Measurements from ENCODE around the gene ELAVL1.

Gene ELAVL1

GRCh38 chr19:8022275-8022674 is 16.8 kb upstream of the ELAVL1 start:
- no peaks in the 10 kb centered on the region for H3K9me3 ChIP-seq
- no peak for TF ChIP-seq Cebpa-rat (IDR thresholded peaks at IDR 0.05)
- no peaks in the 10 kb centered on the region for H3K27me3 ChIP-seq
- H3K4me1 ChIP-seq, result peaks cover 28% of the 10 kb centered on the region
- no peak overlapping the region for H3K27ac ChIP-seq
- no peak overlapping the region for H3K4me2 ChIP-seq
- no peaks in the 10 kb centered on the region for H4K20me1 ChIP-seq
- H3K4me3 ChIP-seq, result no peak overlapping the region
- no peaks in the 10 kb centered on the region for H3K36me3 ChIP-seq
- no peak overlapping the region for H3K9ac ChIP-seq

- no peaks in the 10 kb centered on the region for H3K36me3 ChIP-seq
Observed at GRCh38 chr19:8021374-8021773, 15.9 kb upstream of the ELAVL1 start.

GRCh38 chr19:8020681-8021080 is 15.2 kb upstream of the ELAVL1 start:
- peak overlapping the region; percentile 44 for H3K27ac ChIP-seq
- no peaks in the 10 kb centered on the region for H3K9me3 ChIP-seq
- H4K20me1 ChIP-seq, result no peaks in the 10 kb centered on the region
- no peak for TF ChIP-seq Cebpa-rat (IDR thresholded peaks at IDR 0.05)
- peak overlapping the region; percentile 53 for H3K4me2 ChIP-seq
- H3K4me1 ChIP-seq, result peaks cover 39% of the 10 kb centered on the region
- H3K9ac ChIP-seq, result peak overlapping the region; percentile 44; the same call in 1 of the 2 replicates
- no peaks in the 10 kb centered on the region for H3K27me3 ChIP-seq
- no peak overlapping the region for H3K4me3 ChIP-seq
- H3K36me3 ChIP-seq, result no peaks in the 10 kb centered on the region

More at GRCh38 chr19:8021374-8021773, 15.9 kb upstream of the ELAVL1 start:
- no peaks in the 10 kb centered on the region for H3K9me3 ChIP-seq
- H3K9ac ChIP-seq, result peak overlapping the region; percentile 44; the same call in 1 of the 2 replicates
- peaks cover 34% of the 10 kb centered on the region for H3K4me1 ChIP-seq
- peak overlapping the region; percentile 53 for H3K4me2 ChIP-seq
- H3K4me3 ChIP-seq, result no peak overlapping the region
- H4K20me1 ChIP-seq, result no peaks in the 10 kb centered on the region
- TF ChIP-seq Cebpa-rat (IDR thresholded peaks at IDR 0.05), result no peak
- peak overlapping the region; percentile 44 for H3K27ac ChIP-seq
- no peaks in the 10 kb centered on the region for H3K27me3 ChIP-seq

GRCh38 chr19:8017808-8018207 is 12.4 kb upstream of the ELAVL1 start:
- Histone ChIP-seq H3K36me3 (no peaks in the 10 kb centered on the region), H3K27ac (no peak overlapping the region), H3K4me2 (peak overlapping the region; percentile 41), H3K4me1 (peaks cover 39% of the 10 kb centered on the region), H3K9ac (no peak overlapping the region), H3K27me3 (no peaks in the 10 kb centered on the region), H3K9me3 (no peaks in the 10 kb centered on the region), H3K4me3 (no peak overlapping the region), H4K20me1 (no peaks in the 10 kb centered on the region)
- TF ChIP-seq Cebpa-rat (IDR thresholded peaks at IDR 0.05), result no peak

GRCh38 chr19:8004723-8005513 is 523 bp downstream of the ELAVL1 start:
- H3K9ac ChIP-seq, result peak overlapping the region; percentile 91
- H4K20me1 ChIP-seq, result peaks cover 52% of the 10 kb centered on the region
- no peak for TF ChIP-seq Cebpa-rat (IDR thresholded peaks at IDR 0.05)
- H3K4me1 ChIP-seq, result peaks cover 57% of the 10 kb centered on the region
- peak overlapping the region; percentile 89 for H3K27ac ChIP-seq
- peak overlapping the region; percentile 92 for H3K4me3 ChIP-seq
- no peaks in the 10 kb centered on the region for H3K9me3 ChIP-seq
- peak overlapping the region; percentile 95 for H3K4me2 ChIP-seq
- H3K27me3 ChIP-seq, result no peaks in the 10 kb centered on the region
- peaks cover 26% of the 10 kb centered on the region for H3K36me3 ChIP-seq

- TF ChIP-seq Cebpa-rat (IDR thresholded peaks at IDR 0.05), result no peak
- peak overlapping the region; percentile 95 for H3K4me2 ChIP-seq
- H3K27ac ChIP-seq, result 0 out of 2 replicates have a peak overlapping the region, but pooled peaks have one; percentile 89
- H3K4me3 ChIP-seq, result peak overlapping the region; percentile 92
- peaks cover 66% of the 10 kb centered on the region for H3K4me1 ChIP-seq
- H3K27me3 ChIP-seq, result no peaks in the 10 kb centered on the region
- H3K9ac ChIP-seq, result peak overlapping the region; percentile 91
- H3K9me3 ChIP-seq, result no peaks in the 10 kb centered on the region
- H3K36me3 ChIP-seq, result peaks cover 31% of the 10 kb centered on the region
- H4K20me1 ChIP-seq, result peaks cover 61% of the 10 kb centered on the region
Observed at GRCh38 chr19:8004001-8004400, 1.4 kb downstream of the ELAVL1 start.

GRCh38 chr19:8001995-8002849 is 3.2 kb downstream of the ELAVL1 start:
- Histone ChIP-seq H3K4me3 (peak overlapping the region; percentile 54), H3K9me3 (no peaks in the 10 kb centered on the region), H3K9ac (peak overlapping the region; percentile 56), H3K4me1 (peaks cover 81% of the 10 kb centered on the region), H3K27me3 (no peaks in the 10 kb centered on the region), H4K20me1 (peaks cover 79% of the 10 kb centered on the region), H3K4me2 (peak overlapping the region; percentile 95), H3K27ac (peak overlapping the region; percentile 67), H3K36me3 (peaks cover 41% of the 10 kb centered on the region)
- no peak for TF ChIP-seq Cebpa-rat (IDR thresholded peaks at IDR 0.05)

- H3K36me3 ChIP-seq, result peaks cover 47% of the 10 kb centered on the region
- peak overlapping the region; percentile 95 for H3K4me2 ChIP-seq
- peaks cover 80% of the 10 kb centered on the region for H3K4me1 ChIP-seq
- peak overlapping the region; percentile 56 for H3K9ac ChIP-seq
- H3K27me3 ChIP-seq, result no peaks in the 10 kb centered on the region
- H3K4me3 ChIP-seq, result no peak overlapping the region
- no peaks in the 10 kb centered on the region for H3K9me3 ChIP-seq
- no peak for TF ChIP-seq Cebpa-rat (IDR thresholded peaks at IDR 0.05)
- peak overlapping the region; percentile 67 for H3K27ac ChIP-seq
- peaks cover 85% of the 10 kb centered on the region for H4K20me1 ChIP-seq
Observed at GRCh38 chr19:8001651-8001994, 3.8 kb downstream of the ELAVL1 start.

- H4K20me1 ChIP-seq, result peaks cover 97% of the 10 kb centered on the region
- H3K27ac ChIP-seq, result no peak overlapping the region
- H3K9me3 ChIP-seq, result no peaks in the 10 kb centered on the region
- peaks cover 83% of the 10 kb centered on the region for H3K4me1 ChIP-seq
- no peak overlapping the region for H3K4me3 ChIP-seq
- TF ChIP-seq Cebpa-rat (IDR thresholded peaks at IDR 0.05), result no peak
- H3K4me2 ChIP-seq, result peak overlapping the region; percentile 6; the same call in 1 of the 2 replicates
- H3K27me3 ChIP-seq, result no peaks in the 10 kb centered on the region
- peaks cover 51% of the 10 kb centered on the region for H3K36me3 ChIP-seq
- peak overlapping the region; percentile 30 for H3K9ac ChIP-seq
Observed at GRCh38 chr19:8000298-8001038, 5.0 kb downstream of the ELAVL1 start.

All from BLaER1 (cell line).